SK-N-SH (cell line): Measurements from ENCODE around the gene MGAT1. TPM values are rescaled to one million over a fixed set of nuclear protein-coding genes. Genes with fewer than 3 reads are reported as not detected.

ENCODE experiments used
- CTCF ChIA-PET: fragments of 300-600, 350-600 bp; formaldehyde crosslinking; extraction: SDS; loops from one replicate; lab custom pipeline; 2021; lab: Yijun Ruan, JAX
- POLR2A ChIA-PET: fragments of 350-600 bp; sonication (Branson Sonifier 250); formaldehyde crosslinking; extraction: SDS; loops from one replicate; lab custom pipeline; 2020; ENCODE audit warnings: antibody characterized with exemption, inconsistent platforms; lab: Yijun Ruan, JAX
- DNase-seq: peaks from one replicate; pipeline ENCODE4 v3.0.0; 2012
- H2AFZ ChIP-seq: fragments of 200-600 bp; sonication (generic); 2 replicates; pipeline ENCODE4 v1.8.1; 2016; ENCODE audit warnings: antibody characterized with exemption, mild to moderate bottlenecking, low read depth
- H3F3A ChIP-seq: fragments of 200-600 bp; sonication (generic); replicated peaks from 2 replicates; pipeline ENCODE3; 2016; ENCODE audit warnings: antibody characterized with exemption, mild to moderate bottlenecking; ENCODE audit not compliant: insufficient read depth
- H3K27ac ChIP-seq, 2 experiments: fragments of 200-500 bp in 1 of 2; fragments of 200-600 bp in 1 of 2; sonication (Bioruptor generic) in 1 of 2; sonication (generic), shearing (Covaris generic) in 1 of 2; 2 replicates each; pipeline versions ENCODE4 v1.5.1 to v1.6.1; 2014 to 2016; ENCODE audit warnings: low read depth in 2 of 2, inconsistent platforms in 1 of 2, low read length in 1 of 2, mild to moderate bottlenecking in 1 of 2, mixed read lengths in 1 of 2
- H3K27me3 ChIP-seq: fragments of 200-600 bp; sonication (generic), shearing (Covaris generic); 2 replicates; pipeline ENCODE4 v1.6.1; 2016; ENCODE audit warnings: mixed run types; ENCODE audit not compliant: insufficient read depth
- H3K36me3 ChIP-seq, 2 experiments: fragments of 200-500 bp in 1 of 2; fragments of 200-600 bp in 1 of 2; sonication (Bioruptor generic) in 1 of 2; sonication (generic) in 1 of 2; replicated peaks in 1 of 2; 2 replicates each; pipeline versions ENCODE3 to v1.5.1; 2014 to 2016; ENCODE audit warnings: low read length in 1 of 2, mild to moderate bottlenecking in 1 of 2; ENCODE audit not compliant: insufficient read depth in 2 of 2, control insufficient read depth in 1 of 2
- H3K4me1 ChIP-seq, 2 experiments: fragments of 200-500 bp in 1 of 2; fragments of 200-600 bp in 1 of 2; sonication (Bioruptor generic) in 1 of 2; sonication (generic), shearing (Covaris generic) in 1 of 2; 2 replicates each; pipeline versions ENCODE4 v1.5.1 to v1.6.1; 2014 to 2016; ENCODE audit warnings: low read depth in 1 of 2, low read length in 1 of 2, mixed run types in 1 of 2; ENCODE audit not compliant: insufficient read depth in 2 of 2, control insufficient read depth in 1 of 2
- H3K4me2 ChIP-seq: fragments of 200-600 bp; sonication (generic), shearing (Covaris generic); 2 replicates; pipeline ENCODE4 v1.6.1; 2017; ENCODE audit warnings: mixed run types
- H3K4me3 ChIP-seq, 2 experiments: fragments of 200-500 bp in 1 of 2; fragments of 200-600 bp in 1 of 2; sonication (Bioruptor generic) in 1 of 2; sonication (generic), shearing (Covaris generic) in 1 of 2; 2 replicates each; pipeline versions ENCODE4 v1.5.1 to v1.8.1; 2014 to 2016; ENCODE audit warnings: low read depth in 2 of 2, inconsistent platforms in 1 of 2, low read length in 1 of 2, mild to moderate bottlenecking in 1 of 2, mixed read lengths in 1 of 2, moderate library complexity in 1 of 2
- H3K79me2 ChIP-seq: fragments of 200-600 bp; sonication (generic); 2 replicates; pipeline ENCODE4 v1.8.1; 2017; ENCODE audit warnings: mild to moderate bottlenecking; ENCODE audit not compliant: insufficient read depth
- H3K9ac ChIP-seq: fragments of 200-600 bp; sonication (generic); 2 replicates; pipeline ENCODE4 v1.6.1; 2017; ENCODE audit warnings: mixed run types
- H3K9me2 ChIP-seq: fragments of 200-600 bp; sonication (generic); 2 replicates; pipeline ENCODE4 v1.6.1; 2017; ENCODE audit warnings: mixed run types
- H3K9me3 ChIP-seq: fragments of 200-600 bp; sonication (generic); 2 replicates; pipeline ENCODE4 v1.6.1; 2017; ENCODE audit warnings: mixed run types, mild to moderate bottlenecking, moderate library complexity
- H4K20me1 ChIP-seq: fragments of 200-600 bp; sonication (generic); 2 replicates; pipeline ENCODE4 v1.6.1; 2017; ENCODE audit warnings: mild to moderate bottlenecking, mixed run types; ENCODE audit not compliant: insufficient read depth
- EP300 ChIP-seq, 2 experiments: IDR thresholded peaks; 2 replicates each; pipeline versions ENCODE4 v1.4.0 to v1.6.1; 2012; ENCODE audit warnings: borderline replicate concordance in 1 of 2, low read depth in 1 of 2, low read length in 1 of 2
- FOSL2 ChIP-seq: IDR thresholded peaks from 2 replicates; pipeline ENCODE4 v1.4.0; 2012; ENCODE audit warnings: low read depth, mild to moderate bottlenecking, moderate library complexity, borderline replicate concordance
- FOXJ3 ChIP-seq: sonication (generic); formaldehyde crosslinking; IDR thresholded peaks from 2 replicates; pipeline ENCODE4 v1.5.1; 2020; ENCODE audit warnings: mild to moderate bottlenecking, missing genetic modification reagents
- IRF3 ChIP-seq: fragments of 150-350 bp; IDR thresholded peaks from 2 replicates; pipeline ENCODE4 v1.6.1; 2016; ENCODE audit warnings: mild to moderate bottlenecking, low read depth, low read length
- MEF2A ChIP-seq: IDR thresholded peaks from 2 replicates; pipeline ENCODE4 v1.4.0; 2012; ENCODE audit warnings: low read depth, borderline replicate concordance
- MXI1 ChIP-seq: IDR thresholded peaks from 2 replicates; pipeline ENCODE4 v1.6.1; 2012; ENCODE audit warnings: mild to moderate bottlenecking, low read depth, low read length, improper control_type of control experiment
- NFIC ChIP-seq: IDR thresholded peaks from 2 replicates; pipeline ENCODE4 v1.4.0; 2012; ENCODE audit warnings: borderline replicate concordance
- PBX3 ChIP-seq: IDR thresholded peaks from 2 replicates; pipeline ENCODE4; 2012
- POLR2AphosphoS5 ChIP-seq: IDR thresholded peaks from 2 replicates; pipeline ENCODE4 v1.6.1; 2012; ENCODE audit warnings: low read depth, low read length
- RFX5 ChIP-seq: IDR thresholded peaks from 2 replicates; pipeline ENCODE4 v1.6.1; 2012; ENCODE audit warnings: mild to moderate bottlenecking, improper control_type of control experiment, low read length
- RXRA ChIP-seq: IDR thresholded peaks from 2 replicates; pipeline ENCODE4 v1.4.0; 2012; ENCODE audit warnings: low read depth, mild to moderate bottlenecking, borderline replicate concordance
- USF1 ChIP-seq: IDR thresholded peaks from 2 replicates; pipeline ENCODE4 v1.4.0; 2012; ENCODE audit warnings: low read depth, borderline replicate concordance
- USF2 ChIP-seq: fragments of 150-350 bp; IDR thresholded peaks from 2 replicates; pipeline ENCODE4 v1.6.1; 2017; ENCODE audit warnings: antibody characterized with exemption, low read length, low read depth, borderline replicate concordance
- YY1 ChIP-seq: IDR thresholded peaks from 2 replicates; pipeline ENCODE4 v1.4.0; 2012; ENCODE audit warnings: low read depth, mild to moderate bottlenecking
- ZBTB33 ChIP-seq: IDR thresholded peaks from 2 replicates; pipeline ENCODE4 v1.4.0; 2012; ENCODE audit warnings: low read depth, borderline replicate concordance
- WGBS: methylation state at CpG from one replicate; pipeline ENCODE4 v1.1.6; 2017; ENCODE audit warnings: low lambda C conversion rate; 5-methylcytosine and 5-hydroxymethylcytosine counted together
- polyA plus RNA-seq, 3 experiments: library from polyadenylated mRNA; depleted of rRNA; stranded (reverse); fragments of >200 nt; gene quantifications; 2 replicates each; pipeline ENCODE4 v1.2.3, GENCODE V29; 2012

The MGAT1 gene
- polyA plus RNA-seq, 1 of the 3 experiments (the other 2 are of a cell fraction) = 47.3 TPM

GRCh38 chr5:180839935-180840334, 37.3 kb upstream of the MGAT1 start:
- no peaks in the 10 kb centered on the region for H3K9me2 ChIP-seq
- H2AFZ ChIP-seq = no peak overlapping the region
- H3K4me2 ChIP-seq = no peak overlapping the region
- no peaks in the 10 kb centered on the region for H3K79me2 ChIP-seq
- peaks cover 6 to 19% of the 10 kb centered on the region in 2 experiments for H3K36me3 ChIP-seq
- H3K4me3 ChIP-seq = no peak overlapping the region
- TF ChIP-seq FOSL2 = no peak
- no peak for TF ChIP-seq MXI1
- no peak for TF ChIP-seq MEF2A
- TF ChIP-seq RFX5 = no peak
- TF ChIP-seq FOXJ3 (CRISPR knock-in tag) = no peak
- TF ChIP-seq USF2 = no peak
- TF ChIP-seq USF1 = no peak
- no peak for TF ChIP-seq ZBTB33
- no peak overlapping the region for H3K9ac ChIP-seq
- no peaks in the 10 kb centered on the region for H3K9me3 ChIP-seq
- no peak for DNase-seq
- no peaks in the 10 kb centered on the region for H3F3A ChIP-seq
- WGBS = 97% methylated on average over 3 of the region's 3 CpGs
- H3K27me3 ChIP-seq = no peaks in the 10 kb centered on the region
- ChIA-PET POLR2A (no interaction called here), CTCF (interaction anchor here (1.5 kb wide), 1 partner anchor 10 kb away, joined by 3 read pairs; no protein-coding TSS in a partner anchor)
- H3K27ac ChIP-seq = no peak overlapping the region
- H3K4me1 ChIP-seq = no peaks in the 10 kb centered on the region
- H4K20me1 ChIP-seq = no peaks in the 10 kb centered on the region

GRCh38 chr5:180839227-180839626, 36.6 kb upstream of the MGAT1 start:
- TF ChIP-seq MXI1 (no peak), ZBTB33 (no peak), FOSL2 (no peak), USF1 (no peak), IRF3 (no peak), EP300 (IDR thresholded peaks at IDR 0.05; ENCODE audit: borderline replicate concordance in 1 of 2, low read depth in 1 of 2, low read length in 1 of 2) (no peak), PBX3 (no peak), YY1 (no peak), RXRA (no peak), NFIC (no peak), POLR2AphosphoS5 (no peak), FOXJ3 (CRISPR knock-in tag) (no peak)
- TF ChIP-seq, all 33 proteins: peak for 0
- peaks cover 6 to 21% of the 10 kb centered on the region in 2 experiments for H3K36me3 ChIP-seq
- H3K27me3 ChIP-seq = no peaks in the 10 kb centered on the region
- H3K4me1 ChIP-seq = no peaks in the 10 kb centered on the region
- H2AFZ ChIP-seq = no peak overlapping the region
- no peak overlapping the region for H3K4me3 ChIP-seq
- H3K4me2 ChIP-seq = no peak overlapping the region
- H3K9ac ChIP-seq = no peak overlapping the region
- H3K9me3 ChIP-seq = no peaks in the 10 kb centered on the region
- H3K27ac ChIP-seq = no peak overlapping the region
- POLR2A ChIA-PET = no interaction called here
- no peaks in the 10 kb centered on the region for H3K79me2 ChIP-seq
- H3K9me2 ChIP-seq = no peaks in the 10 kb centered on the region
- DNase-seq = no peak
- H4K20me1 ChIP-seq = no peaks in the 10 kb centered on the region
- H3F3A ChIP-seq = no peaks in the 10 kb centered on the region
- 88% methylated on average over 2 of the region's 2 CpGs for WGBS
- CTCF ChIA-PET = no interaction called here
